Measurements from ENCODE around the gene WNT7A.

The WNT7A gene

DNA sequence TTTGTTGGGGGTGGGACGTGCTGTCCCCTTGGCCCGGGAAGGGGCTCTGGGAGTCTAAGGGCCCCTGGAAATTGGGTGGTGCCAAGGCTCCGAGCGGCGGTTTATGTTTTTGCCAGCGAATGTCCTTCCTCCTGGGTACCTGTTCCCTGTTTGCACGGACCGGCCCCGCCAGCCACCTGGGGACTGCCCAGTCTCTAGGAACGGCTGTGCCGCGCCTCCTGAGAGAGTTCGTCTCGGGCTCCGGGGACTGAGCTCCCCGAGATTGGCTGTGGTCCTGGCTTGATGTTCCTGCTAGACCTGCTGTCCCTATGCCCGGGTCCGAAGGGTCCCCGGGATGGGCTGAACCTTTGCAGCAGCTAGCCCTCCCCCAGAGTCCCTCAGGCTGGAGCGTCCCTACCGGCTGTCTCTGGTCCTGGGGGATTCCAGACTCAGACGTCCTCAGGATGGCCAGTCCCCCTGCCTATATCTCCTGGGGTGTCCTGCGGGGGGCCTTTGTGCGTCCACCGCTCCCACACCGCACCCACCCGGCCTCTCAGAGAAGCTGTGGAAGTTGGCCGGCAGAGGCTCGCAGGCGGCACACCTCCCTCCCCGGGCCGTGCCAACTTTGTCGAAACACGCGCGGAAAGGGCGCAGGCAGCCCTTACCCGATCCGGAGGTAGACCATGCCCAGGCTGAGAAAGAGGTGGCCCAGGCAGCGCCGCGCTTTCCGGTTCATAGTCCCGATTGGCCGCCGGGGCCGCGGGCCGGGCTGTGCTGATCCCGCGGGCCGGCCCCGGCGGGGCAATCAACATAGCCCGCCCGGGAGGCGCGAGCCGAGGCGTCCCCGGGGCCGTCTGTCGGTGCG lies 547 bp downstream of the WNT7A start:
- no peak for DNase-seq
- H3K4me3 ChIP-seq (ENCODE audit: insufficient read depth in 1 of 2, low read depth in 1 of 2, low read length in 2 of 2) = no peak overlapping the region
- no peak overlapping the region for H2BK120ac ChIP-seq (ENCODE audit: low read depth, low read length)
- H3K9ac ChIP-seq (ENCODE audit: low read length) = no peak overlapping the region
- H2BK15ac ChIP-seq (ENCODE audit: low read depth, poor library complexity, severe bottlenecking) = no peak overlapping the region
- no peak overlapping the region for H3K14ac ChIP-seq (ENCODE audit: low read length in 2 of 2)
- H3K27ac ChIP-seq (ENCODE audit: low read length, poor library complexity, severe bottlenecking) = no peak overlapping the region
- no peak overlapping the region for H2BK5ac ChIP-seq (ENCODE audit: low read depth, low read length, poor library complexity, severe bottlenecking)
- no peak overlapping the region for H2AK5ac ChIP-seq (ENCODE audit: low read length, severe bottlenecking)
- peak overlapping the region; percentile 39 for H3K4me2 ChIP-seq (ENCODE audit: low read length, poor library complexity, severe bottlenecking)
- H2BK12ac ChIP-seq (ENCODE audit: low read length in 2 of 2) = no peak overlapping the region
- H4K8ac ChIP-seq (ENCODE audit: low read length) = no peak overlapping the region
- no peaks in the 10 kb centered on the region for H3K36me3 ChIP-seq (ENCODE audit: control insufficient read depth in 1 of 2, insufficient read depth in 2 of 2, low read depth in 1 of 2, low read length in 2 of 2)
- H3K79me1 ChIP-seq (replicated peaks; ENCODE audit: low read length, poor library complexity, severe bottlenecking) = no peaks in the 10 kb centered on the region
- no peak overlapping the region for H3K4ac ChIP-seq (ENCODE audit: low read depth in 1 of 2, low read length in 2 of 2)
- WGBS = 2% methylated on average over 38 of the region's 64 CpGs
- H2AFZ ChIP-seq (ENCODE audit: low read depth, low read length) = no peak overlapping the region
- H3K4me1 ChIP-seq (ENCODE audit: control insufficient read depth, insufficient read depth, low read depth, low read length) = peaks cover 23% of the 10 kb centered on the region
- H3K18ac ChIP-seq (ENCODE audit: low read depth in 1 of 2, low read length in 2 of 2) = no peak overlapping the region
- H3K9me3 ChIP-seq (ENCODE audit: control insufficient read depth, low read length) = peaks cover 4% of the 10 kb centered on the region
- peaks cover 81 to 92% of the 10 kb centered on the region in 2 experiments for H3K27me3 ChIP-seq (ENCODE audit: control insufficient read depth in 1 of 2, insufficient read depth in 1 of 2, low read length in 2 of 2)
- H4K91ac ChIP-seq (ENCODE audit: low read length) = no peak overlapping the region
- no peak overlapping the region for H3K23ac ChIP-seq (ENCODE audit: low read length in 2 of 2)

DNA sequence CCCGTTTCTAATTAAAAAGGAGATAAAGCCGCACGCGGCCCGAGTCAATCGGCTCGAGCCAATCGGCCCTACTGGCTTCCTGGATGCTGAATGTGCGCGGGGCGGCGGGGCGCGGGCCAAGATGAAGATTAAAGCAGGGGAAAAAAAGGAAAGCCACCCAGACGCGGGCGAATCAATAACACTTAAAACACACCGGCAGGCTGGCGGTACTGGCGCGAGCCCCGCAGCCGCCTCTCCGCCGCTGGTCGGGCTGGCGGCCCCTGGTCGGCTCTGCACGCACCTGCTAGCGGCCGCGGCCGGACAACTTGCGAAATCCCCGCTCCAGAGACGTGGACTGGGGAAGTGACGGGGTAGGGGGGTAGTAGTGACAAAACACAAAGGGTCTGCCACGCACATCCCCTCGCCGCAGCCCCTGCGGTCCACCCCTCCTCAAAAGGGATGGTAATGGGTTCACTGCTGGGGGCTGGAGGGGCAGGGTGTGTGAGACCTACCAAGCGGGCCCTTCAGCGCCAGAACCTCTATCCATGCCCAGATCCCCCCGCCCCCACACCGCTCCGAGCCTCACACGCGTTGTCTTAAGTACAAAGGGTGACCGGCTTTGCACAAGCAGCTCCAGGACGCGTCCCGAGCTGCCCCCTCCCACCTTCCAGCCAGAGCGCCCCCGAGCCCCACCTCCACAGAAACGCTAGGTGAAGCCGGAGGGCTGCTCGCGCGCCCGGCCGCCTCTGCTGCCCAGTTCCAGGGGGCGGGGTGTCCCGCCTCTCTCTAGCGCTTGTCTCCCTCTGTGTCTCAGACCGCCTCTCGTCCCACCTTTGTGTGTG lies 1.4 kb downstream of the WNT7A start:
- H3K4me2 ChIP-seq (ENCODE audit: low read length, poor library complexity, severe bottlenecking) = no peak overlapping the region
- no peak overlapping the region for H2AK5ac ChIP-seq (ENCODE audit: low read length, severe bottlenecking)
- H3K14ac ChIP-seq (ENCODE audit: low read length in 2 of 2) = no peak overlapping the region
- H3K23ac ChIP-seq (ENCODE audit: low read length in 2 of 2) = no peak overlapping the region
- no peak overlapping the region for H2BK120ac ChIP-seq (ENCODE audit: low read depth, low read length)
- 3% methylated on average over 47 of the region's 66 CpGs for WGBS
- H3K9me3 ChIP-seq (ENCODE audit: control insufficient read depth, low read length) = peaks cover 4% of the 10 kb centered on the region
- H2BK15ac ChIP-seq (ENCODE audit: low read depth, poor library complexity, severe bottlenecking) = no peak overlapping the region
- H3K27me3 ChIP-seq (ENCODE audit: control insufficient read depth in 1 of 2, insufficient read depth in 1 of 2, low read length in 2 of 2) = peaks cover 81 to 83% of the 10 kb centered on the region in 2 experiments
- H3K79me1 ChIP-seq (replicated peaks; ENCODE audit: low read length, poor library complexity, severe bottlenecking) = no peaks in the 10 kb centered on the region
- H3K36me3 ChIP-seq (ENCODE audit: control insufficient read depth in 1 of 2, insufficient read depth in 2 of 2, low read depth in 1 of 2, low read length in 2 of 2) = no peaks in the 10 kb centered on the region
- H3K4ac ChIP-seq (ENCODE audit: low read depth in 1 of 2, low read length in 2 of 2) = no peak overlapping the region
- no peak overlapping the region for H3K18ac ChIP-seq (ENCODE audit: low read depth in 1 of 2, low read length in 2 of 2)
- no peak overlapping the region for H4K8ac ChIP-seq (ENCODE audit: low read length)
- no peak overlapping the region for H2BK12ac ChIP-seq (ENCODE audit: low read length in 2 of 2)
- H3K27ac ChIP-seq (ENCODE audit: low read length, poor library complexity, severe bottlenecking) = no peak overlapping the region
- H3K4me1 ChIP-seq (ENCODE audit: control insufficient read depth, insufficient read depth, low read depth, low read length) = peaks cover 23% of the 10 kb centered on the region
- H3K9ac ChIP-seq (ENCODE audit: low read length) = no peak overlapping the region
- no peak overlapping the region for H3K4me3 ChIP-seq (ENCODE audit: insufficient read depth in 1 of 2, low read depth in 1 of 2, low read length in 2 of 2)
- no peak overlapping the region for H2AFZ ChIP-seq (ENCODE audit: low read depth, low read length)
- H2BK5ac ChIP-seq (ENCODE audit: low read depth, low read length, poor library complexity, severe bottlenecking) = no peak overlapping the region
- DNase-seq = no peak
- no peak overlapping the region for H4K91ac ChIP-seq (ENCODE audit: low read length)

GRCh38 chr3:13877911-13878280 lies 2.0 kb downstream of the WNT7A start:
- Histone ChIP-seq H2BK15ac (ENCODE audit: low read depth, poor library complexity, severe bottlenecking) (no peak overlapping the region), H2BK120ac (ENCODE audit: low read depth, low read length) (no peak overlapping the region), H3K9ac (ENCODE audit: low read length) (no peak overlapping the region), H3K79me1 (replicated peaks; ENCODE audit: low read length, poor library complexity, severe bottlenecking) (no peaks in the 10 kb centered on the region), H3K4me3 (ENCODE audit: insufficient read depth in 1 of 2, low read depth in 1 of 2, low read length in 2 of 2) (no peak overlapping the region), H2BK12ac (ENCODE audit: low read length in 2 of 2) (no peak overlapping the region), H3K9me3 (ENCODE audit: control insufficient read depth, low read length) (peaks cover 4% of the 10 kb centered on the region), H4K91ac (ENCODE audit: low read length) (no peak overlapping the region), H3K4me1 (ENCODE audit: control insufficient read depth, insufficient read depth, low read depth, low read length) (peaks cover 23% of the 10 kb centered on the region), H4K8ac (ENCODE audit: low read length) (no peak overlapping the region), H3K14ac (ENCODE audit: low read length in 2 of 2) (no peak overlapping the region), H3K27me3 (ENCODE audit: control insufficient read depth in 1 of 2, insufficient read depth in 1 of 2, low read length in 2 of 2) (peaks cover 76 to 77% of the 10 kb centered on the region in 2 experiments), H2AFZ (ENCODE audit: low read depth, low read length) (no peak overlapping the region), H2AK5ac (ENCODE audit: low read length, severe bottlenecking) (no peak overlapping the region), H3K36me3 (ENCODE audit: control insufficient read depth in 1 of 2, insufficient read depth in 2 of 2, low read depth in 1 of 2, low read length in 2 of 2) (no peaks in the 10 kb centered on the region), H3K23ac (ENCODE audit: low read length in 2 of 2) (no peak overlapping the region), H3K4ac (ENCODE audit: low read depth in 1 of 2, low read length in 2 of 2) (no peak overlapping the region), H3K27ac (ENCODE audit: low read length, poor library complexity, severe bottlenecking) (no peak overlapping the region), H3K4me2 (ENCODE audit: low read length, poor library complexity, severe bottlenecking) (no peak overlapping the region), H3K18ac (ENCODE audit: low read depth in 1 of 2, low read length in 2 of 2) (no peak overlapping the region), H2BK5ac (ENCODE audit: low read depth, low read length, poor library complexity, severe bottlenecking) (no peak overlapping the region)
- no peak for DNase-seq
- 6% methylated on average over 18 of the region's 25 CpGs for WGBS

GRCh38 chr3:13876451-13877100 lies 3.3 kb downstream of the WNT7A start:
- no peaks in the 10 kb centered on the region for H3K79me1 ChIP-seq (replicated peaks; ENCODE audit: low read length, poor library complexity, severe bottlenecking)
- H2AFZ ChIP-seq (ENCODE audit: low read depth, low read length) = no peak overlapping the region
- 56% methylated on average over 6 of the region's 6 CpGs for WGBS
- H3K18ac ChIP-seq (ENCODE audit: low read depth in 1 of 2, low read length in 2 of 2) = no peak overlapping the region
- no peaks in the 10 kb centered on the region for H3K36me3 ChIP-seq (ENCODE audit: control insufficient read depth in 1 of 2, insufficient read depth in 2 of 2, low read depth in 1 of 2, low read length in 2 of 2)
- H3K23ac ChIP-seq (ENCODE audit: low read length in 2 of 2) = no peak overlapping the region
- peaks cover 23% of the 10 kb centered on the region for H3K4me1 ChIP-seq (ENCODE audit: control insufficient read depth, insufficient read depth, low read depth, low read length)
- no peak overlapping the region for H4K91ac ChIP-seq (ENCODE audit: low read length)
- H3K4me3 ChIP-seq (ENCODE audit: insufficient read depth in 1 of 2, low read depth in 1 of 2, low read length in 2 of 2) = no peak overlapping the region
- H3K4ac ChIP-seq (ENCODE audit: low read depth in 1 of 2, low read length in 2 of 2) = no peak overlapping the region
- H4K8ac ChIP-seq (ENCODE audit: low read length) = no peak overlapping the region
- no peak overlapping the region for H2BK15ac ChIP-seq (ENCODE audit: low read depth, poor library complexity, severe bottlenecking)
- no peak overlapping the region for H3K27ac ChIP-seq (ENCODE audit: low read length, poor library complexity, severe bottlenecking)
- H3K27me3 ChIP-seq (ENCODE audit: control insufficient read depth in 1 of 2, insufficient read depth in 1 of 2, low read length in 2 of 2) = peaks cover 63 to 65% of the 10 kb centered on the region in 2 experiments
- H3K9me3 ChIP-seq (ENCODE audit: control insufficient read depth, low read length) = no peaks in the 10 kb centered on the region
- no peak overlapping the region for H3K4me2 ChIP-seq (ENCODE audit: low read length, poor library complexity, severe bottlenecking)
- no peak overlapping the region for H2BK12ac ChIP-seq (ENCODE audit: low read length in 2 of 2)
- H2BK120ac ChIP-seq (ENCODE audit: low read depth, low read length) = no peak overlapping the region
- no peak for DNase-seq
- H3K14ac ChIP-seq (ENCODE audit: low read length in 2 of 2) = no peak overlapping the region
- H3K9ac ChIP-seq (ENCODE audit: low read length) = no peak overlapping the region
- H2AK5ac ChIP-seq (ENCODE audit: low read length, severe bottlenecking) = no peak overlapping the region
- H2BK5ac ChIP-seq (ENCODE audit: low read depth, low read length, poor library complexity, severe bottlenecking) = no peak overlapping the region
